Gastrocnemius medialis (tissue), 4 donors: ENCODE results near the gene BCDIN3D. TPM values are rescaled to one million over a fixed set of nuclear protein-coding genes. Genes with fewer than 3 reads are reported as not detected.
"Not testable (repeated sequence)": the region's sequence is repeated elsewhere in the genome, so short reads cannot be mapped to it uniquely, and the experiment has no call there.

ENCODE experiments used
- ATAC-seq, 2 donors: fragments of 150-250 bp; one replicate each; pipeline ENCODE4 v1.9.1; 2016
- DNase-seq, 2 donors: peaks; one replicate each; pipeline ENCODE4 v3.0.0-alpha.2; 2019
- H3K27ac ChIP-seq, 4 donors: fragments of 200-600 bp; sonication (generic); 1 replicate in 1 of 4; 2 replicates in 3 of 4; pipeline ENCODE4 v1.5.1; 2016 to 2018; ENCODE audit warnings: mild to moderate bottlenecking in 2 of 4, moderate library complexity in 1 of 4
- H3K27me3 ChIP-seq, 3 donors: fragments of 200-600 bp; sonication (generic) in 2 of 3; 1 replicate in 1 of 3; 2 replicates in 2 of 3; pipeline versions ENCODE4 v1.5.1 to v1.6.0; 2016 to 2019; ENCODE audit warnings: mild to moderate bottlenecking in 1 of 3, moderate library complexity in 1 of 3
- H3K36me3 ChIP-seq, 2 donors: fragments of 200-600 bp; sonication (generic) in 1 of 2; one replicate each; pipeline ENCODE4 v1.5.1; 2017 to 2018
- H3K4me1 ChIP-seq, 2 donors: fragments of 200-600 bp; sonication (generic) in 1 of 2; one replicate each; pipeline ENCODE4 v1.5.1; 2016 to 2017; ENCODE audit warnings: mild to moderate bottlenecking in 2 of 2
- H3K4me3 ChIP-seq, 4 donors: fragments of 200-600 bp; sonication (generic) in 3 of 4; 1 replicate in 1 of 4; 2 replicates in 3 of 4; pipeline ENCODE4 v1.5.1; 2016 to 2019; ENCODE audit warnings: mild to moderate bottlenecking in 2 of 4
- H3K9me3 ChIP-seq, 3 donors: fragments of 200-600 bp; sonication (generic) in 2 of 3; 1 replicate in 1 of 3; 2 replicates in 2 of 3; pipeline ENCODE4 v1.5.1; 2016 to 2019
- CTCF ChIP-seq, 5 experiments: fragments of 450-650 bp in 3 of 5; fragments of 200-600 bp in 2 of 5; sonication (generic) in 2 of 5; IDR thresholded peaks in 4 of 5; conservative IDR thresholded peaks in 1 of 5; 1 replicate in 4 of 5; 2 replicates in 1 of 5; pipeline ENCODE4 v1.5.1; 2016 to 2019; ENCODE audit warnings: antibody characterized with exemption in 5 of 5, mild to moderate bottlenecking in 3 of 5, moderate library complexity in 3 of 5
- POLR2A ChIP-seq, 2 donors: fragments of 450-650 bp; IDR thresholded peaks; one replicate each; pipeline ENCODE4 v1.6.1; 2017; ENCODE audit warnings: antibody characterized with exemption in 2 of 2, mild to moderate bottlenecking in 2 of 2, moderate library complexity in 2 of 2
- in situ Hi-C, 4 donors: fragments of 200-750 bp; cut with MboI; loops; one replicate each; pipeline versions ENCODE4 v1.15.0 to v1.8.0; 2017; ENCODE audit warnings: low sequenced_read_pairs in 4 of 4
- intact Hi-C: fragments of 100-400 bp; cut with DNase I; formaldehyde crosslinking; loops from one replicate; pipeline ENCODE4 v1.15.1; 2023; ENCODE audit warnings: low total_unique reads
- total RNA-seq, 4 donors: library from RNA; depleted of rRNA; stranded (reverse); fragments of >200 nt; gene quantifications; one replicate each; pipeline versions ENCODE4 v1.1.0 to v1.2.3, GENCODE V29; 2016

The BCDIN3D gene
- total RNA-seq, 4 donors from 2014 or later, result 1.2 to 2.7 (median 2.3) TPM

- Histone ChIP-seq H3K36me3 (no peaks in the 10 kb centered on the region), H3K9me3 (no peaks in the 10 kb centered on the region), H3K27me3 (no peaks in the 10 kb centered on the region), H3K4me3 (no peak overlapping the region), H3K4me1 (peaks cover 10 to 19% of the 10 kb centered on the region in 2 donors), H3K27ac (no peak overlapping the region)
- DNase-seq (no peak), ATAC-seq (no peak)
- intact Hi-C loops, result loop anchor here (10.0 kb wide), 2 partner anchors 101 to 191 kb away; partner anchors contain the start of genes AQP5 and ASIC1
- TF ChIP-seq CTCF (IDR thresholded peaks at IDR 0.05 in 4 of 5, conservative IDR thresholded peaks at IDR 0.05 in 1 of 5) (no peak), POLR2A (IDR thresholded peaks at IDR 0.05) (no peak)
- in situ Hi-C loops, result no loop called here
Observed at GRCh38 chr12:49863946-49864797, 21.3 kb upstream of the BCDIN3D start.

- H3K4me1 ChIP-seq, H3K27ac ChIP-seq, in situ Hi-C loops, H3K4me3 ChIP-seq, H3K27me3 ChIP-seq, H3K36me3 ChIP-seq, H3K9me3 ChIP-seq, ATAC-seq, DNase-seq: not testable (repeated sequence)
- intact Hi-C loops, result loop anchor here (10.0 kb wide), 2 partner anchors 104 to 194 kb away; partner anchors contain the start of genes AQP5 and ASIC1
Observed at GRCh38 chr12:49860921-49861320, 18.0 kb upstream of the BCDIN3D start.

- DNase-seq, H3K9me3 ChIP-seq, intact Hi-C loops, H3K4me1 ChIP-seq, H3K27me3 ChIP-seq, H3K4me3 ChIP-seq, H3K36me3 ChIP-seq, in situ Hi-C loops, ATAC-seq, H3K27ac ChIP-seq: not testable (repeated sequence)
Observed at GRCh38 chr12:49855890-49856289, 13.0 kb upstream of the BCDIN3D start.

- no peak for TF ChIP-seq CTCF (IDR thresholded peaks at IDR 0.05 in 4 of 5, conservative IDR thresholded peaks at IDR 0.05 in 1 of 5)
- TF ChIP-seq POLR2A (IDR thresholded peaks at IDR 0.05), result no peak
- in situ Hi-C loops, result no loop called here
Observed at GRCh38 chr12:49854976-49855375, 12.1 kb upstream of the BCDIN3D start.

GRCh38 chr12:49853671-49854070, 10.8 kb upstream of the BCDIN3D start:
- no peak overlapping the region for H3K27ac ChIP-seq
- H3K36me3 ChIP-seq, result no peaks in the 10 kb centered on the region
- intact Hi-C loops, result no loop called here
- DNase-seq, result no peak
- no peak for TF ChIP-seq CTCF (IDR thresholded peaks at IDR 0.05 in 4 of 5, conservative IDR thresholded peaks at IDR 0.05 in 1 of 5)
- no peak for TF ChIP-seq POLR2A (IDR thresholded peaks at IDR 0.05)
- in situ Hi-C loops, result no loop called here
- no peak for ATAC-seq
- H3K9me3 ChIP-seq, result no peaks in the 10 kb centered on the region
- H3K4me1 ChIP-seq, result no peaks in the 10 kb centered on the region
- no peak overlapping the region for H3K4me3 ChIP-seq
- H3K27me3 ChIP-seq, result peaks cover 5 to 7% (median 6%) of the 10 kb centered on the region in 3 donors

More at GRCh38 chr12:49854976-49855375, 12.1 kb upstream of the BCDIN3D start:
- no peaks in the 10 kb centered on the region for H3K9me3 ChIP-seq
- H3K4me3 ChIP-seq, result no peak overlapping the region
- H3K27ac ChIP-seq, result no peak overlapping the region
- DNase-seq, result no peak
- intact Hi-C loops, result no loop called here
- no peaks in the 10 kb centered on the region for H3K4me1 ChIP-seq
- H3K36me3 ChIP-seq, result no peaks in the 10 kb centered on the region
- no peak for ATAC-seq
- no peaks in the 10 kb centered on the region for H3K27me3 ChIP-seq
